COR-L47 (cell line): ENCODE measurements around the gene MRAS.

Experiments
- DNase-seq: peaks from one replicate; lab custom pipeline; 2025; lab: John Stamatoyannopoulos, UW

The MRAS gene

GRCh38 chr3:138347960-138348753 lies at the start of gene MRAS:
MRAS (plus strand) TSS chr3:138348579; CDS start chr3:138372884, 24,305 bp downstream.
- DNase-seq = peak; percentile 56

GRCh38 chr3:138300647-138301046 lies 47.7 kb upstream of the MRAS start:
- DNase-seq = no peak

GRCh38 chr3:138303474-138303873 lies 44.9 kb upstream of the MRAS start:
- no peak for DNase-seq

- no peak for DNase-seq
Measured at GRCh38 chr3:138307899-138308298, 40.5 kb upstream of the MRAS start.

- DNase-seq = no peak
Measured at GRCh38 chr3:138308783-138309182, 39.6 kb upstream of the MRAS start.

- no peak for DNase-seq
Measured at GRCh38 chr3:138310494-138310893, 37.9 kb upstream of the MRAS start.

- DNase-seq = no peak
Measured at GRCh38 chr3:138314751-138315150, 33.6 kb upstream of the MRAS start.

- DNase-seq = no peak
Measured at GRCh38 chr3:138317687-138318086, 30.7 kb upstream of the MRAS start.

- no peak for DNase-seq
Measured at GRCh38 chr3:138323971-138324370, 24.4 kb upstream of the MRAS start.

- DNase-seq = no peak
Measured at GRCh38 chr3:138325990-138326389, 22.4 kb upstream of the MRAS start.

- no peak for DNase-seq
Measured at GRCh38 chr3:138326866-138327595, 21.3 kb upstream of the MRAS start.

GRCh38 chr3:138327831-138328230 lies 20.5 kb upstream of the MRAS start:
- no peak for DNase-seq

GRCh38 chr3:138328341-138328740 lies 20.0 kb upstream of the MRAS start:
- no peak for DNase-seq

GRCh38 chr3:138329127-138329983 lies 19.0 kb upstream of the MRAS start, which contains the start of gene NME9:
NME9 (minus strand) TSS chr3:138329851; CDS start chr3:138329335, 516 bp downstream.
- DNase-seq = peak; percentile 99

GRCh38 chr3:138329984-138330293 lies 18.4 kb upstream of the MRAS start:
- DNase-seq = no peak

- peak; percentile 5 for DNase-seq
Measured at GRCh38 chr3:138331143-138331894, 17.1 kb upstream of the MRAS start.

GRCh38 chr3:138332472-138333073 lies 15.8 kb upstream of the MRAS start:
- peak; percentile 17 for DNase-seq

- DNase-seq = no peak
Measured at GRCh38 chr3:138334608-138335007, 13.8 kb upstream of the MRAS start.

GRCh38 chr3:138336454-138336999 lies 11.9 kb upstream of the MRAS start:
- DNase-seq = no peak

GRCh38 chr3:138338244-138338643 lies 10.1 kb upstream of the MRAS start:
- no peak for DNase-seq

GRCh38 chr3:138338811-138339210 lies 9.6 kb upstream of the MRAS start:
- no peak for DNase-seq
